Mammary epithelial cell (primary cell): Measurements from ENCODE around the gene TNKS1BP1.

Experiments
- EZH2 ChIP-seq: IDR thresholded peaks from 2 replicates; pipeline ENCODE4 v1.6.1; 2012; ENCODE audit warnings: low read length, inconsistent platforms, borderline replicate concordance
- TF ChIP-seq, protein P1 (sequence below), 2 donors: IDR thresholded peaks in 1 of 2; conservative IDR thresholded peaks in 1 of 2; 2 replicates each; pipeline ENCODE4 v1.5.1; 2011 to 2012; ENCODE audit warnings: inconsistent platforms in 2 of 2, low read length in 2 of 2, mild to moderate bottlenecking in 2 of 2, control low read depth in 1 of 2, low read depth in 1 of 2; ENCODE audit not compliant: insufficient read depth in 1 of 2; ENCODE audit errors: extremely low read depth in 1 of 2

- no peak for TF ChIP-seq EZH2
- TF ChIP-seq, protein P1, sequence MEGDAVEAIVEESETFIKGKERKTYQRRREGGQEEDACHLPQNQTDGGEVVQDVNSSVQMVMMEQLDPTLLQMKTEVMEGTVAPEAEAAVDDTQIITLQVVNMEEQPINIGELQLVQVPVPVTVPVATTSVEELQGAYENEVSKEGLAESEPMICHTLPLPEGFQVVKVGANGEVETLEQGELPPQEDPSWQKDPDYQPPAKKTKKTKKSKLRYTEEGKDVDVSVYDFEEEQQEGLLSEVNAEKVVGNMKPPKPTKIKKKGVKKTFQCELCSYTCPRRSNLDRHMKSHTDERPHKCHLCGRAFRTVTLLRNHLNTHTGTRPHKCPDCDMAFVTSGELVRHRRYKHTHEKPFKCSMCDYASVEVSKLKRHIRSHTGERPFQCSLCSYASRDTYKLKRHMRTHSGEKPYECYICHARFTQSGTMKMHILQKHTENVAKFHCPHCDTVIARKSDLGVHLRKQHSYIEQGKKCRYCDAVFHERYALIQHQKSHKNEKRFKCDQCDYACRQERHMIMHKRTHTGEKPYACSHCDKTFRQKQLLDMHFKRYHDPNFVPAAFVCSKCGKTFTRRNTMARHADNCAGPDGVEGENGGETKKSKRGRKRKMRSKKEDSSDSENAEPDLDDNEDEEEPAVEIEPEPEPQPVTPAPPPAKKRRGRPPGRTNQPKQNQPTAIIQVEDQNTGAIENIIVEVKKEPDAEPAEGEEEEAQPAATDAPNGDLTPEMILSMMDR (conservative IDR thresholded peaks at IDR 0.05 in 1 of 2, IDR thresholded peaks at IDR 0.05 in 1 of 2; ENCODE audit: extremely low read depth in 1 of 2, insufficient read depth in 1 of 2, low read depth in 1 of 2, low read length in 2 of 2) = no peak
Observed at GRCh38 chr11:57368106-57368844, 43.5 kb upstream of the TNKS1BP1 start.
